ENCODE results near the gene ELOVL6.

ELOVL6 gene

GRCh38 chr4:110149089-110149488, 49.3 kb downstream of the ELOVL6 start:
- Histone ChIP-seq H3K36me3 (no peaks in the 10 kb centered on the region), H3K4me1 (ENCODE audit: control insufficient read depth in 1 of 2, insufficient read depth in 1 of 2, low read depth in 1 of 2, low read length in 1 of 2) (no peaks in the 10 kb centered on the region), H3K27ac (no peak overlapping the region), H3K27me3 (no peaks in the 10 kb centered on the region), H3K4me3 (ENCODE audit: low read depth in 1 of 2, low read length in 1 of 2) (no peak overlapping the region), H3K9me3 (no peaks in the 10 kb centered on the region)
- TF ChIP-seq, protein P1, sequence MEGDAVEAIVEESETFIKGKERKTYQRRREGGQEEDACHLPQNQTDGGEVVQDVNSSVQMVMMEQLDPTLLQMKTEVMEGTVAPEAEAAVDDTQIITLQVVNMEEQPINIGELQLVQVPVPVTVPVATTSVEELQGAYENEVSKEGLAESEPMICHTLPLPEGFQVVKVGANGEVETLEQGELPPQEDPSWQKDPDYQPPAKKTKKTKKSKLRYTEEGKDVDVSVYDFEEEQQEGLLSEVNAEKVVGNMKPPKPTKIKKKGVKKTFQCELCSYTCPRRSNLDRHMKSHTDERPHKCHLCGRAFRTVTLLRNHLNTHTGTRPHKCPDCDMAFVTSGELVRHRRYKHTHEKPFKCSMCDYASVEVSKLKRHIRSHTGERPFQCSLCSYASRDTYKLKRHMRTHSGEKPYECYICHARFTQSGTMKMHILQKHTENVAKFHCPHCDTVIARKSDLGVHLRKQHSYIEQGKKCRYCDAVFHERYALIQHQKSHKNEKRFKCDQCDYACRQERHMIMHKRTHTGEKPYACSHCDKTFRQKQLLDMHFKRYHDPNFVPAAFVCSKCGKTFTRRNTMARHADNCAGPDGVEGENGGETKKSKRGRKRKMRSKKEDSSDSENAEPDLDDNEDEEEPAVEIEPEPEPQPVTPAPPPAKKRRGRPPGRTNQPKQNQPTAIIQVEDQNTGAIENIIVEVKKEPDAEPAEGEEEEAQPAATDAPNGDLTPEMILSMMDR (IDR thresholded peaks at IDR 0.05): no peak

- no peaks in the 10 kb centered on the region for H3K9me3 ChIP-seq
- H3K36me3 ChIP-seq: no peaks in the 10 kb centered on the region
- no peak overlapping the region for H3K27ac ChIP-seq
- H3K4me1 ChIP-seq (ENCODE audit: control insufficient read depth in 1 of 2, insufficient read depth in 1 of 2, low read depth in 1 of 2, low read length in 1 of 2): no peaks in the 10 kb centered on the region
- TF ChIP-seq, protein P1 (IDR thresholded peaks at IDR 0.05): no peak
- no peak overlapping the region for H3K4me3 ChIP-seq (ENCODE audit: low read depth in 1 of 2, low read length in 1 of 2)
- H3K27me3 ChIP-seq: no peaks in the 10 kb centered on the region
Measured at GRCh38 chr4:110142461-110142860, 56.0 kb downstream of the ELOVL6 start.

GRCh38 chr4:110139815-110140214, 58.6 kb downstream of the ELOVL6 start:
- Histone ChIP-seq H3K9me3 (no peaks in the 10 kb centered on the region), H3K27ac (no peak overlapping the region), H3K27me3 (no peaks in the 10 kb centered on the region), H3K4me3 (ENCODE audit: low read depth in 1 of 2, low read length in 1 of 2) (no peak overlapping the region), H3K36me3 (no peaks in the 10 kb centered on the region), H3K4me1 (ENCODE audit: control insufficient read depth in 1 of 2, insufficient read depth in 1 of 2, low read depth in 1 of 2, low read length in 1 of 2) (no peaks in the 10 kb centered on the region)
- TF ChIP-seq, protein P1 (IDR thresholded peaks at IDR 0.05): no peak

- no peaks in the 10 kb centered on the region for H3K36me3 ChIP-seq
- TF ChIP-seq, protein P1 (IDR thresholded peaks at IDR 0.05): no peak
- H3K27me3 ChIP-seq: no peaks in the 10 kb centered on the region
- no peaks in the 10 kb centered on the region for H3K4me1 ChIP-seq (ENCODE audit: control insufficient read depth in 1 of 2, insufficient read depth in 1 of 2, low read depth in 1 of 2, low read length in 1 of 2)
- no peaks in the 10 kb centered on the region for H3K9me3 ChIP-seq
- H3K4me3 ChIP-seq (ENCODE audit: low read depth in 1 of 2, low read length in 1 of 2): no peak overlapping the region
- no peak overlapping the region for H3K27ac ChIP-seq
Measured at GRCh38 chr4:110139111-110139510, 59.3 kb downstream of the ELOVL6 start.

DNA sequence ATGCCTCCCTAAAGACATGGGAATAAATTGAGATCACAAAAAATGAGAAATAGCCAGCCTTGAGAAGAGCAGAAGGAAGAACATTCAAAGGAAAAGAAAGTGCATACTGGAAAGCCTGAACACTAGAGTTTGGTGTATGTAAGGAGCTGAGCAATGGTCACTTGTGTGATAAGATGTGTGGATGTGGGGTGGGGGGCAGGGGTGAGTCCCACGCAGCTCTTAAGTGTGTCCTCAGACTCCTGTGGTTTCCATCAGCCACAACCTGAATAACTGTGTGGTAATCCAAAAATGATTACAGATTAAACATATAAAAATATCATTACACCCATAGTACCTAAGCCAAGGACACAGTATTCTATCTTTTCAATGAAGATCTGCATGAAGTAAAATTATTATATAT, 59.9 kb downstream of the ELOVL6 start:
- TF ChIP-seq, protein P1 (IDR thresholded peaks at IDR 0.05): no peak
- Histone ChIP-seq H3K36me3 (no peaks in the 10 kb centered on the region), H3K9me3 (no peaks in the 10 kb centered on the region), H3K27ac (no peak overlapping the region), H3K27me3 (no peaks in the 10 kb centered on the region), H3K4me3 (ENCODE audit: low read depth in 1 of 2, low read length in 1 of 2) (no peak overlapping the region), H3K4me1 (ENCODE audit: control insufficient read depth in 1 of 2, insufficient read depth in 1 of 2, low read depth in 1 of 2, low read length in 1 of 2) (no peaks in the 10 kb centered on the region)

DNA sequence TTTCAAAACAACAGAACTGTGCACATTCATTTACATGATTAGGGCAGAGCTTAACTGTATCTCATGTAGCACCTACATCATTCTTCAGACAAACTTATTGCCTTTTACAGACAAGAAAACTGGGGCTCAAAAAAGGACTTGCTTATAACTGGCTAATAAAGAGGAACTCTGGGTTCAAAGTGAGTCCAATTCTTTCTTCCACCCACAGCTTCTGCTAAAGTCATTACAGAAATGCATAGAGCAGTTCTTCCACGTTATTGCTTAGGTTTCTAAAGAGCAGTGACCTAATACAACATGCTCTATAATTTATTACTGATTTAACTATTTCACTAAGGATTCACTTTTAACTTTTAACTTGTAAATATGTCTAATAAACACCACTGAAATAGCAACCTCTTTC, 60.6 kb downstream of the ELOVL6 start:
- Histone ChIP-seq H3K27ac (no peak overlapping the region), H3K4me3 (ENCODE audit: low read depth in 1 of 2, low read length in 1 of 2) (no peak overlapping the region), H3K4me1 (ENCODE audit: control insufficient read depth in 1 of 2, insufficient read depth in 1 of 2, low read depth in 1 of 2, low read length in 1 of 2) (peaks cover 3 to 4% of the 10 kb centered on the region in 2 experiments), H3K27me3 (no peaks in the 10 kb centered on the region), H3K36me3 (no peaks in the 10 kb centered on the region), H3K9me3 (no peaks in the 10 kb centered on the region)
- TF ChIP-seq, protein P1 (IDR thresholded peaks at IDR 0.05): no peak

Measured in neutrophil (primary cell).